D341Med (cell line): ENCODE results near the gene LAPTM5.

Experiments used
- DNase-seq: peaks from one replicate; pipeline ENCODE4 v3.0.0; 2012; ENCODE audit warnings: low spot score

Gene LAPTM5

DNA sequence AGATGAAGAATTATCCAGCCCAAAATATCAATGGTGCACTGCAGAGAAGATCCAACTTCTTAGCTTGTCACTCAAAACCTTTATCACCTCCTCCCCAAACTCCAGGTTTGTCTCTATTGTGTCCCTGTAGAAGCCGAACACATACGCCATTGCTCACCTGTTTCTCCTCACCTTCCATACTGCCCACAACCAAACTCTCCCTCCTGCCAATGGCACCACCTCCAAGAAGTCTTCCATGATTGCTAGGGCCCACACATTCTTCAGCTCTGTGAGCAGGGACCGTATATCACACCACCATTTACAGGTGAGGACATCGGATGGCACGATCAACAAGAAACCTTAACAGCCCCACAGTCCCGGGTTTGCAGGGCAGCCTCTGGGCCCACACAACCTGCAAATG lies 2.2 kb downstream of the LAPTM5 start:
- DNase-seq, result no peak

DNA sequence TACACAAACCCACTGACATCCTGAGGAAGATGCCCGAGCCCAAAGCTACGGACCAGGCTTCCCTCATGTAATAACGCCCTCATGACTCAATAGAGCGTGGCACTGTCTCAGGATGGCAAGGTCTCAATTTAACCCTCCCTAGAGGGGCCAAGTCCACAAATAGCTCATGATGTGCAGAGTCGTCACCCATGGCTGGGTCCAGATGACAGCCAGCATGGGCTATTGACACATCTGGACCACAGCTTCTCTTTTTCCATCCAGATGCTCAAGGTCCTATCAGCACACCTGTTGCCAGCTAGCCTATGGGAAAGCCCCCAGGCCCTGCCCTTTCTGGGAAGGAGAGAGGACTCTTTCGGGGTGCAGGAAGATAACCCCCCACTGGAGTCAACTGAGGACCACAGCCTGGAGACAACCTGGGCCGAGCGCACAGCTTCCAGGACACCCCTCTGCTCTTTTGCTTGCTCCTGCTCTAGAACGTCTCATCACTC lies 2.8 kb downstream of the LAPTM5 start:
- DNase-seq, result no peak

DNA sequence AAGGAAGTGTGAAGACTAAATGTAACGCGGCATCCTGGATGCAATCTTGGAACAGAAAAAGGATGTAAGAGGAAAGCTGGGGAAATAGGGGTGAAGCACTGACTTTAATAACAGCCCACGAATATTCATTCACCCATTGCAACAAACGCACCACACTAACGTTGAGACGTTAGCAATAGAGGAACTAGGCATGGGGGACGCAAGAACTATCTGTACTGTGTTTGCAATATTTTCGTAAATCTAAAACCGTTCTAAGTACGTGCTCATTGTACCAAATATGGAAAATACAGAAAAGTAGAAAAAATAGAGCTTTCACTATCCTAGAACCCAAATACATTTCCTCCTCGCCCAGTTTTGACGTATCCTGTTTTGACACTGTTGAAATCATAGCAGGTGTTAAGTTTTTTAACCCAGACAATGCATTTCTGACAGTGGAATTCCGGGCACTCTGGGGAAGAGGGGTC lies 3.9 kb downstream of the LAPTM5 start:
- no peak for DNase-seq

DNA sequence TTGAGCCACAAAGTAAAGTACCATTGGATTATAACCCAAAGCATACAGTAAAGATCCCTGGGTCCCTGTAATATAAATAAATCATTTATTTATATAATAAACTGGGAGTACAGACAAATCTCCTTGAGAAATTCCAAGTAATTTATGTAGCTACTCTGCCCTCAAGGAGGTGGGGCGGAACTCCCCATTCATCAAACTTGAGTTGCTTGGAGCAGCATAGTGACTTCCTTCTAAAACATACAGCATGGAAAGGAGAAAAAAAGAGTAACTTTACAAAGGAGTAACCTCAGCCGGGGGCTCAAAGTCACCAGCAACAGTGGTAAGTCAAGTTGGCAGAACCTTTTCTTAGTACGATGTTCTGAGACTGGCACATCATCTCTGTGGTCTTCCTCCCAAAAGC lies 4.5 kb downstream of the LAPTM5 start:
- no peak for DNase-seq

DNA sequence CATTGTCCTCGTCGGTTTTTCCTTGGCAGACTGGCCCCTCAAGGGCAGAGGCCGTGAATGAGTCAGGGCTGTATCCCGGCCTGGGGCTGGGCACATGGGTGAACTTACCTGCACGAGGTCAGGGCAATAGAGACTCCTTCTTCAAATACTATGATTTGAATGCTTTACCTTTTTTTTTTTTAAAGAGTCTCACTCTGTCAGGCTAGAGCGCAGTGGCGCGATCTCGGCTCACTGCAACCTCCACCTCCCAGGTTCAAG lies 5.0 kb downstream of the LAPTM5 start:
- DNase-seq, result no peak

DNA sequence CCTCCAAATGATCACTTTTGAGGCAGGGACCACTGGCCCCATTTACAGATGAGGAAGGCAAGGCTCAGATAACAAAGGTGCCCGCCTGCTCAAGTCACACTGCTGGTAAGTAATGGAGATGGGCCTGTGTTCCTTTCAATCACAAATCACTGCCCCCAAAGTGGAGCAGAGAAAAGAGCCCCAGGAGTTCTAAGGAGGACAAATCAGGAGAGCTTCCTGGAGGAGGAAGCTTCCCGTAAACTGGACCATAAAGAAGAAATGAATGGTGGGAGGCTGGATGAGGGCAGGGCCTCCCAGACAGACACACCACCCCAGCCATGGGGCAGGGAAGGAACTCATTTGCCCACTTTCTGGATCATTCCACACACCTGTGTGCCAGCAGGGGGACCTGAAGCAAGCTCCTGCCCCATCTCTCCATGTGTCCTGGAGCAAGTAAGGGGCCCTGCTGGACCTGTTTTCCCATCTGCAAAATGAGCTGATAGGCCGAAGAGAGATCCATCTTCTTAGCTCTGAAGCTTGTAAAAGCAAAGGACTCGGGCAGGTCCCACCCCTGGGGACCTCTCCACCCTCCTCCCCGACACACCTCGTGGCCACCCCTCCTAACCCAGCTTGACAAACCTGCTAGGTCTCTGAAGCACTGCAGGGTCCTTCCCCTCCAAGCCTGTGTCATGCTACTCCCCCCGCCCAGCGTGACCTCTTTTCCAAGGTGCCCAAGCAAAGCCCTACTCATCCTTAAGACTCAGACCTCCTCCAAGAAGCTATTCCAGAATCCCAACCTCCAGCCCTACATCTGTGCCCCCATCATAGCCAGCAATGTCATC lies 5.5 kb downstream of the LAPTM5 start:
- DNase-seq, result no peak

DNA sequence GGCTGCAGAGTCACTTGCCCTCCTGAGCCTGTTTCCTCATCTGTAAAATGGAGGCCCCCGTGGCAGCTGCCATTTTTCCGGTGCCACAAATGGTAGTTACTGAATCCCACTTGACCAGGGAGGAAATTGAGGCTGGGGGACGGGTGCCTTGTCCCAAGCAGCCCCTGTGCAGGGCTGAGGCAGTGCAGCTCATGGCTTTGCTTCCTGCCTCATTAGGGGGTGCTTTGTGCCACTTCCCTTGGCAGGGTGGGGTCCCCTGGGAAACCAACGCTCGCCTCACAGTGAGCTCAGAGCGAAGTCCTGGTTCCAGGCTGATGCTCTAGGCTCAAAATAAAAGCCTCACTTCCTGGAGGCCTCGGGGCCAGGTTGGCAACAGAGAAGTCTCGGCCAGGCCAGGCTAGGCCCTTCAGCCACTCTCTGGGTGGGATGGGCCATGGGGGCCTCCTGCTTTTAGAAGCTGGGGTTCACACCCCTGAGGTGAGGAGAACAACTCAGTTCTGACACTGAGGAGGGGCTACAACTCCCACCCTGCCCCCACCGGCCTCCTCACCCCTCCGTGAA lies 6.8 kb downstream of the LAPTM5 start:
- DNase-seq, result no peak

DNA sequence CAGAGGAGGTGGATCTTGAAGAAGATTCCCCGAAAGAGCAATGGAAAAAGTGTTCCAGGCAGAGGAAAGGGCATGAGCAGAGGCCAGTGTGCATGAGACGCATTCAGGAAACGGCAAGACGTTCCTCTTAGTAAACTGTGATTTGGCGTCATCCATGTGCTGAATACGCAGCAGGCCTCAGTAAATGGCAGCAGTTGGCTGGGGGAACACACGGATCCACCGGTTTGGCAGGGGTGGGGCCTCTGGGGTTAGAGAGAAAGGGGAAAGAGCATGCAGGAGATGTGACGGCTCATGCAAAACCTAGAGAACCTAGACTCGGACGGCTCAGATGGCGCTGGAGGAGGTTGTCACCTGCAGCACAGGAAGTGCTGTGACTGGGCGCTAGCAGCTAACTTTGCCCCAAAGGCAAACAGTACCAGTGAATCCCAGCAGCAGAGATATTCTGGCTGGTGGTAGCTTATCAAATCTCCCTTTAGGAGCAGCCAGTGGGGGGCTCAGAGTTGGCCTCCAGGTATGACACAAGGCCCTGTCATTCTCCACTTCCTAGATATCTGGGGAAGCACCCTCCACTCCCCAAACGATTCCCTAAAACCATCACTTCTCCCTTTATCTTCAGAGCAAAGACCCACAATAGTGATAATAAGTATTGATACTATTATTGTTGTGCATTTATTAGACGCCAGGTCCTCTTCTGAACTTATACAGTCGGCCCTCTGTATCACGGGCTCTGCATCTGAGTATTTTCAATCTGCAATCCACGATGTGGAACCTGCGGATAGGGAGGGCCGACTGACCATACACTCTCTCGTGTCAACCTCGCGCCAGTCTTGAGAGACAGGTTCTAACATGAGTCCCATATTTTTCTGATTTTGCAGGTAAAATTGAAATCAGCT lies 7.6 kb downstream of the LAPTM5 start:
- no peak for DNase-seq

DNA sequence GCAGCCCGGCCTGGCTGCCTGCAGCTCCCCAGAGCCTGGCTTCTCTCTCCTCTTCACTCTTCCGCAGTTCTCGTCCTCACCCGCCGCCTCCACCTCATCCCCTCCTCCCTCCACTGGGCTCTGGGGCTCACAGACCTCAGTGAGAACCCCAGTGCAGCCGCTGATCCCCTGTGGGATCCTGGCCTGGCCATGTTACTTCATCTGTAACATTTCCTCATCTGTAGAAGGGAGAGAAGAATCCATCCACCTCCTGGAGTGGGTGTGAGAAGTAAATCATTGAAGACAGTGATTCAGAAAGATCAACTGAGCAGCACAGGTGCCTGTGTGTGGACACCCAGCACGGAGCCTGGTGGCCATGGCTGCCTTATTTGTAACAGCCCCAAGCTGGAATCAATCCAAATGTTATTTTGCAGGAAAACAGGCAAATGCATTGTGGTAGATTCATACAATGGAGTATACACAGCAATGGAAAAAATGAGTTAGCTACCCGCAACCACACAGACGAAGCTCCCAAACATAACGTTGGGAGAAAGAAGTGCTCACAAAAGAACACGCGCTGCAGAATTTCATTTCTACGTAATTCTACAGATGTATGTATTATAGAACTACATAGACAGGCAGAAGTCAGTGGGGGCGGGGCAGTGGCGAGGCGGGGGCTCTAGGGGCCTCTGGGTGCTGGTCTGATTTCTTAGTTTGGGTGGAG lies 8.7 kb downstream of the LAPTM5 start:
- DNase-seq, result no peak

DNA sequence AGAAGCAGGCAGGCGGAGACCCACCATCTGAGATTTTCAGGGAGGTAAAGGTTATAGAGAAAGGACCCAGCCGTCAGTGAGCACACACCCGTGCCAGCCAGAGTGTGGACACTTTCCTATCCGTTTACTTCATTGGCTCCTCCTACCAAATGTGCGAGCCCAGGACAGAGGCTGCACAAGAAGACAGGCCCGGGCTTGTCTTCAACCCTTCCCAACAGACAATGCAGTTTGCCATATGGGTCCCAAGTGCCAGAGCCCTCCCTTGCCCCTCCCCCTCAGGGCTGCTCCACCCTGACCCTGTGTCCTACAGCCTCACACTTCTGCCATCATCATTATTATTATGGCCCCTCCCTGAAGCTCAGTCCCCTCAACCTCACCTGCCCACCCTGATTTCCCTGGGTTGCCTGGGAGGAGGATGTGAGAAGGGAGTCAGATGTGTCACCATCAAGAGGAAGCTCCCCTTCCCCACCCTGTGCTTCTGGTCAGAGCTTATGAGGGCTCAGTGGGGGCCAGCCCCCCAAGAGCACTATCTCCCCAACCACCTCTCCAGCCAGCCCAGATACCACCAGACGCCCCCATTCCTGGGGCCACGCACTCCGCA lies 9.4 kb downstream of the LAPTM5 start:
- DNase-seq, result no peak

DNA sequence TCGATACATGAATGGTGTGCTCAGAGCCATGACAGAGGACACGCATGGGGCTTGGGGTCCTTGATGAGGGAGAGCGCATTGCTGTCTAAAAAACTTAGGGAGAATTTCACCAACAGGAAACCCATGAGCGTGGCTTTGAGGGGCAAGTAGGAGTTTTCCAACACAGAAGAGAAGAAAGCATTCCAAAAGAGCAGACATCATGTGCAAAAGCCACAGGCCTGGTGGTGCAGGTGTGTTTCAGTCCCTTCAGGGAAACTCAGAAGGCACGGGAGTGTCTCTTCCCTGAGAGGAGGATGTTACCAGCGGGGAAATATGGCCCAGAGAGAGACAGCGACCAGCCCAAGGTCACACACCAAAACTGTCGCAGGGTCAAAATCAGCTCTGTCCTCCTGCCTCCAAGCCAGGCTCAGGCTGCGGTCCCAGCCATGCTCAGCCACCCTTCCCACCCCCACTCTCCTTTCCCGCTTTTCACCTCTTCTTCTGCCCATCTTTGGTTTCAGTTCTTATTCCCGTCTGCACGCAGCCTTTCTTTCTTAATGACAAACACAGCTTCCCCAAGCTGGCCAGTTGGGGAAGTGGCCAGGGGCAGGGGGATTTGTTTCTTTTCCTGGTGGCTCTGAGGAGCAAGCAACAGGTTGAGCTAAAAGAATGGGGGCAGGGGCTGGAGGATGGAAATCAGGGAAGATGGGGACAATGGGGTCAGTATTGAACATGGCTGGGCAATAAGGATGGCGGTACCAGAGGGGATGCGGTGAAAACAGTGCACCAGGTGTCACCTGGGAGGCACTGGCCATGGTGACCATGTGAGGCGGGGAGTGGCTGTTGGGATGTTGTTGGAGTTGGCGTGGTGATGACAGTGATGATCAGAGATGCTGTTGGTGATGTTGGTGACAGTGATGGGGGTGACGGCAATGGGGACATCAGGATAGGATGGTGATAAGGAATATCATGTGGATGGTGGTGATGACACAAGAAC lies 10.3 kb downstream of the LAPTM5 start:
- no peak for DNase-seq

DNA sequence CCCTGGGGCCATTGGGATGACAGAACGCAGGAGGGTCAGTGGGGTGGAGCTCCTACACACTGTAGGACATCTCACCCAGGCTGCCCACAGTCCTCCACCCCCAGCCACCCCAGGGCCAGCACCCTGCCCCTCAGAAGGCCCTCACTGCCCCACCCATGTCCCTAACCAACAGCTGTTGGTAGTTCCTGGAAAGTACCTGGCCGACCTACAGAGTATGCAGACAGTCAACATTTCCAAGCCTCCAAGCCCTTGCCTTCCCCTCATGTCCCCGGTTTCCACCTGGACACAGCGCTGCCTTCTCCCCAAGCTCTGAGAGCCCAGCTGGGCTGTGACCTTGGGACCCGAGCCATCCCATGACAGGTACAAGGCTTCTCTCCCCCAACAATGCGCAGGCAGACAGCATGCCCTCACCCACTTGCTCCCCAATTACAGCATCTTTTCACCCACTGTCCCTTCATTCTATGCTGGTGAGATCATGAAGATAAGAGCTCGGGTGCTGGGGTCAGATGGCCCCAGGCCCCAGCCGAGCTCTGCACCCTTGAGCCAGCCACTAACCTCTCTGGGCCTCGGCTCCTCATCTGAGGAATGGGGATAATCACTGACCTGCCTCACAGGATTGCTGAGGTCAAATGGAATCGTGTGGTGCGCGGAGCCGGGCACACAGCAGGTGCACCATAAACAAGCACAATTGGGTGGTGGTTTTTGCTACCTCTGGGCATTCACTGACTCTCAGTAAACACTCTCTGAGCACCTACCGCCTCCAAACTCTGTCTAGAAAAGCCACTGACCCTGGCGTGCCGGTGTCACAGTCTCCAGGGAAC lies 11.2 kb downstream of the LAPTM5 start:
- no peak for DNase-seq

DNA sequence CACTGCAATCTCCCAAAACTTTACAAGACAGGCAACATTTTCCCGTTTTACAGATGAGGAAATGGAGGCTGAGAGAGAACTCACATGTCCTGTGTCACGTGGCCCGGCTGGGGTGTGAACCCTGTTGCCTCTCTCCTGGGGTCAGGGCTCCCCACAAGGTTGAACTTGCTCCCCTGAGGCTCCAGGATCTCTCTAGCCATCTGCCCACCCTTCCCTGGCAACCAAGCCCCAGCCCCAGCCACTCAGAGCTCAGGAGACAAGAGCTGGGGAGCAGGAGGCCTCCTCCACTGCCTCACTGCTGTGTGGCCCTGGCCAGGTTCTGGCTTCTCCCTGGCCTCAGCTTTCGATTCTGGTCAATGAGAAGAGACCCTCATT lies 11.8 kb downstream of the LAPTM5 start:
- DNase-seq, result no peak

DNA sequence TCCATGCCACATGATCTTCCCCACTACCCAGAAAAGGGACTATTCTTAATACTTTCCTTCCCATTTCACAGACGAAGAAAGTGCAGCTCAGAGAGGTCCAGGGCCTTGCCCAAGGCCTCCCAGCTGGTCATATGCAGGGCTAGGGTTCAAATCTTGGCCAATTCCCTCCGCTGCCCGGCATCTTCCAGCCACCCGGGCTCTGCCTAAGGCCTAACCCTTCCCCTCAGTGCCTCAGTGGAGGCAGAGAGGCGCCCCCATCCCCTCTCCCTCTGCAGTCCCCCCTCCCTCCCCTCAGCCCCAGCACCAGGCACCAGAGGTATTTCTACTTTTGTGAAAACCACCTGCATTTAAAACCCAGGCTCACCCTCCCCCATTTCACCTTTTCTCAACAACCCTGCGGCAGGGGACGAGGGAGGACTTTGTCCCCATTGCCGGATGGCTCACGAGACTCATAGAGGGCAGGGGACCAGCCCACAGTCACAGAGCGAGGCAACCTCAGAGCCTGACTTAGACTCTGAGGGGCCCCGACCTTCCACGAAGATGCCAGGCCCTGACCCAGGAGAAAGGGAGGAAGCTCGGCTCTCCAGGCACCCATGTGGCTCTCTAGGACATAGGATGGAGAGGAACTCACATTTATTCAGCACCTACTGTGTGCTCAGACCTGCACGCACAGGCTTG lies 12.3 kb downstream of the LAPTM5 start:
- no peak for DNase-seq

DNA sequence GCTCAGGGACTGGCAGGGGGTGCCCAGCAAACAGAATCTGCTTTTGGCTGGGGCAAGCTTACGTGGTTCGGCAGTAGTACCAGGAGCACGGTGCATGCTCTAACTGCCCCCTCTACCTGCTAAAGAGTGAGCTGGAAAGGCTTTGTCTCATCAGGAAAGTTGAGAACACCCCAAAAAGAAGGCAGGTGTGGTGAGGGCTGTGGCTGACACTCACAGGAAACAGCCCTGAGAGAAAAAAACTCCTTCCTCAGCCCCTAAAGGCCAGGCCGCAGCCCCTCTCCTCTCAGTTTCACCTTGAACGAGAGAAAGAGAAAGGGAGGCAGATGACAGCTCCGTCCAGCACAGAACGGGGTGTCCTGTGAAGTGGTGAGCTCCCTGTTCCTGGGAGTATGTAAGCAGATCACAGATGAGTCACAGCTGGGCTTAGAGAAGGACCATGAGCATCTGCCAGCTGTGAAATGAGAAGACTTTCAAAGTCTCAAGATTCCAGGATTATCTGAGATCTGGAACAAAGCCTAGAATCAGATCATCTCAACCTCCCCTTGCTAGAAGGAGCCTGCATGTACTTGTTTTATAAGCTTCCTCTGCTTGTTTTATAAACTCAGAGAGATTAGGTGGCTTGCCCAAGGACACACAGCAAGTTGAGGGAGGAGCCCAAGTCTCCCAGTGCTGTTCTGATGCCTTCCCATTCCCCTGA lies 13.4 kb downstream of the LAPTM5 start:
- no peak for DNase-seq

DNA sequence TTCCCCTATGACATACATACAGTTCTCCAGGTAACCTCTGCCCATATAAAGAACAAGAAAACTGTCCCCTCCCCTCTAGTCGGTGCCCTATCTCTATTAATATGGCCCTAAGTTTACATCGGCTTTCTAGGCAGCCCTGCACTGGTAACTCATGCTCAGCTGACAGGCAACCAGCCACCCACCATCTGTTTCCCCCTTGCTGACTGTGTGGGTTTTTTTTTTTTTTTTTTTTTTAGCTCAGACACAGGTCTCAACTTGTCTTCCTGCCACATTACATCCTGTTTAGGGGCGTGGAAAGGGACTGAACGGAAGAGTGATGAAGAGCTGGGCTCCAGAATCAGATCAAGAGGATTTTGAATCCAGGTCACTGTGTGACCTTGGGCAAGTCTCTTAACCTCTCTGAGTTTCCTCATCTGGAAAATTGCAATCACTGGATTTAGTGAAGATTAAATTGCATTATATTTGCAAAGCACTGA lies 14.0 kb downstream of the LAPTM5 start:
- no peak for DNase-seq

DNA sequence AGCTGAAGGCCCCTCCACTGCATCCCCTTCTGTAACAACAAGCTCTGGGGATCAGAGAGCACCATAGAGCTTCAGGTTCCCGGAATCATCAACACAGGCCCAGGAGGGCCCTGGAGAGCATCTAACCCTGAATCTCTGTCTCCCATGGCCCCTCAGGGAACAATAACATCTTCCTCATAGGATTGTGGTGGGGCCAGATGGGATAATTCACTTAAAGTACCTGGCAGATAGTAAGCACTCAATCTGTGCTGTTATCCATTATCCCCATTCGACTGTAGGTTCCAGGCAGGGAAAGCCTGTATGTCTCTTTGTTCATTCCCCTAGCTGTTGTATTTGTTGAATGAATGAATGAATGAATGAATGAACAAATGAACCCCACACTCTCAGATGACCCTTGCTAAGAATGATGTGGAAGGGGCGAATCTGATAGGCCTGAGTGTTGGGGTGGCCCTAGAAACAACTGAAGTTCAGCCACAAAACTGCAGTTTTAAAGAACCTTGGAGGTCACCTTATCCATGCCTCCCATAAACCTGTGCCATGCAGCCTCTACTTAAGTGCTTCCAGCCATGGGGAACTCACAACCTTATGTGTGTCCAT lies 14.5 kb downstream of the LAPTM5 start:
- no peak for DNase-seq

DNA sequence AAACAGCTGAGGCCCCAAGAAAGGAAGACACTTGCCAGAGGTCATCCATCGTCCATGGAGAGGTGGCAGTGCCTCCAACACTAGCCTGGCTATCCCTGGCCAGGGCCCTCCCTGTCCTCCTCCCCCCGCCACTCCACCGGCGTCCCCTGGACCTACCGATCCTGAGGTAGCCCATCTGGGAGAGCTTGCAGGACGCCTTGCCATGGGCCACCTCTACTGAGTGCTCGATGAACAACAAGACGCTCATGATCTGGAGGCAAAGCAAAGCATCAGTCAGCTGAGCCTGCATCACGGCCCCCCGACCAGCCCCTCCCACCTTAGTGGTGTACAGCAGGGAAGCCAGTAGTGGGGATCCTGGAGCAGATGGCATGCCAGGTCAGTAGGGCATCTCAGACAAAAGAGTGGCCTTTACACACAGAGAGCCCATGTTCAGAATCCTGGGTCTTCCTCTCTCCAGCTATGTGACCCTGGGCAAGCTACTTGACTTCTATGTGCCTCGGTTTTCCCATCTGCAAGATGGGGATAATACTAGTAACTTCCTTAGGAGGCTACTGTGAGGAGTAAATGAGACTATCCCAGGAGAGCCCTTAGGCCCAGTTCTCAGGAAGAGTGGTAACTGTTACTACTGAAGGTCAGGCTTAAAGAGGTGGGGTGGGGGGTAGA lies 15.1 kb downstream of the LAPTM5 start:
- no peak for DNase-seq
